ENCODE results near the gene KEL.

The KEL gene

DNA sequence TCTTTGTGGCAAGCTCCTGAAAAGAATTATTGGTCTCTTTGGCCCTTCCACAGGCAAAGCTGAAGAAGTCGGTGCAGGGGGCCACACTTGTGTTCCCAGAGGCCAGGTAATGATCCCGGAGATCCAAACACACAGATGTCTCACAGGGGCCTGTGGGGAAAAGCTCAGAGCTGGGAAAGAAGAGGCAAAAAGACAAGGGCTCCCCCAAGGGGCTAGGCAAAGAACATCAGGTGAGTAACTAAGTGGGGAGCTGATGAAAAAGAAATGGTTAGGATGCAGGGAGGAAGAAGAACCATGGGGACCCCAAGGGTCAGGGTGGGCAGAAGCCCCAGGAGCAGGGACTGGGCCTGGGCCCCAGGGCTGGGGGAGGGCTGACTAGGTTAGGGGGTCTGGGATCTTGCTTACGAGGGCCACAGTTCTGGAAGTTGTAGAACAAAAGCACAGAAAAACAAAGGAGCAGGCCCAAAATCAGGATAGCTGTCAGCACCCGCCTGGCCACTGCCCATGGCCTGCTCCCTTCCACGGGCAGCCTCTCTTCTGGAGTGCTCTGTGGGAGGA is 1.1 kb downstream of the KEL start:
- DNase-seq: peak; percentile 3

- DNase-seq: no peak
Measured at GRCh38 chr7:142959202-142959601, 3.0 kb downstream of the KEL start.

- DNase-seq: no peak
Measured at GRCh38 chr7:142957723-142958122, 4.4 kb downstream of the KEL start.

DNA sequence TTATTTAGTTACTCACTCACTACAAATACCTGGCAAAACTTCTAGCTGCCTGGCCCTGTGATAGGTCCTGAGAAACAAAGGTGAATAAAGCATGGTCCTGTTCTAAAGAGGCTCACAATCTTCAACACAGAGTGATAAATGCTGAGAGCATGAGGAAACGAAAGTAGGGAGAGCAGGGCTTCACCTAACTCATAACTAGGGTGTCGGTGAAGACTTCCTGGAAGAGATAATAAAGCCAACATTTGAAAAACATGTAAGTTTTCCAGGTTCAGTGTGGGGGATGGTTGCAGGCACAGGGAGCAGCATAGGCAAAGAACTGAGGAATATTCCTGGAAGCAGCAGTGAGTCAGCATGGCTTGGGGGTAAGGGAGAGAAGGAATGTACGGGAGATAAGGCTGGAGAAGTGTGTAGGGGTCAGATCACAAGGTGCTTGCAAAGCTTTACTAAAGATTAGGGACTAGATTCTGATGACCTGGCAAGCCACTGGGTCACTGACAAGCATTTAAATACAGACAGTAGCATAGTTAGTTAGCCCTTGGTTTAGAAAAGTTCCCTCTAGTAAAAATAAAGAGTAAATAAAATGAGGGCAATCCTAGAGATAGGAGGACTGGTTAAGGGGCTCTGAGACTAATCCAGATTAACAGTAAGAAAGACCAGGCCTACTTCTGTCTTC is 5.1 kb downstream of the KEL start:
- no peak for DNase-seq

DNA sequence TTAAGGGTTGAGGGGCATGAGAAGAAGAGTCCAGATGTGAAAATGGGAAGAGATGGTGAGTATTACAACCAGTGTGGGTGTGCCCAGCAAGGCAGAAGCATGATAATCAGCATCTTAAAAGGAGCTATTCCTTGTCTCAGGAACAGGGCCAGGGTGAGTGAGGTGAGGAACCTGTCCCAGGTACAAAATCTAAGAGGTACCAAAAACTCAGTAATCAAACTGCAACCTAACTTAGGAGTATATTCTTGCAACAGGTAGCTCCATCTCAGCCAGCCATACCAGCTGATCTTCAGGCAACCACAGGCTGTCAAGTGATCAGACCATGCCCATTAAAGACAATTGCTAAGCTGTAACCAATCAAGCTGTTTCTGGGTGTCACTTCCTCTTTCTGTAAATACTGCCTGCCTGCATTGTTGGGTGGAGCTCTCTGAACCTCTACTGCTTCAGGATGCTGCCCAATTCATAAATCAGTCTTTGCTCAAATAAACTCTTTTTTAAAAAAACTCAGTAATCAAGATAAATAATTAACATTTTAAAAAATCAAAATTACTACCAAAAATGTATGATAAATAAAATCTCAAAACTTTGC is 7.4 kb downstream of the KEL start:
- peak; percentile 4 for DNase-seq

GRCh38 chr7:142950235-142950634 is 11.9 kb downstream of the KEL start:
- DNase-seq: no peak

- DNase-seq: no peak
Measured at GRCh38 chr7:142948603-142949002, 13.6 kb downstream of the KEL start.

- DNase-seq: no peak
Measured at GRCh38 chr7:142945001-142945400, 17.2 kb downstream of the KEL start.

DNA sequence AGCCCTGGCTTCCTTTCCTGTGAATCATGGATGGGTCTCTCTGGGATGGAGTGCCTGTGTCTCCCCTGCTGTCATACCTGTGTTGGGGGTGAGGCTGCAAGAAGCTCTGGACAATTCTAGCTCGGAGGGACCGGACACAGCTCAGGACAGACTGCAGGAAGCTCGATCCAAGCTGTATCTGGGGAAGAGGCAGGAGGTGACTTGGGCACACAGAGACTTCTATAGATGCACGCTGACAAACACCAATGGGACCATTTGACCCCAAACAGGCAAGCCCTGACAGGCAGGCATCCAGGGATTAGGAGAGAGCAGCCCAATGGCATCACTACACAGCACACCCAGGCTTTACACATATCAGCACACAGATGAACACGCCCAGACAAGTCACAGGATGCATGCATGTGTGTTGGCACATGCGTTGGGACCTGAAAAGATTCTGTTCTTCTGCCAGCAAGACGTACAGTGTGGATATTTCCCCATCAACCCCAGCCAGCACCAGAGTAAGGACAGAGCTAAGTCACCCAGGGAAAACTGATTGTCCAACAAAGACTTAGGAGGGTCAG is 18.4 kb downstream of the KEL start:
- no peak for DNase-seq

DNA sequence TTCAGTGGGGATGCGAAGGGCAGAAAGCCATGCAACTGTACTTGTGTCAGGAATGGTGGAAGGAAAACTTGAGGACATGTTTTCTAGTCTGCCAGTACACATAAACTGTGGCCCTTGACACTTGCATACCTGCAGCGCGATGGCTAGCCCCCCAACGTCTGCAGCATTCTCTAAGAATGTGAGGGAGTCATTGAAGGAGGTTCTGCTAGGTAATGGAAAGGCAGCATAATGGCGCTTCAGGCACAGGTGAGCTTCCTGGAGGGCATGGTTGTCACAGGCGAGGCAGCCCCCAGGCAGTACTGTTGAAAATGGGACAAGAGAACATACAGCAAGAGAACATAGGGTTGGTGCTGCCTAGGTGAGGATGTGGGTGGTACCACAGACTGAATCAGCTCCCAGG is 19.4 kb downstream of the KEL start:
- no peak for DNase-seq

DNA sequence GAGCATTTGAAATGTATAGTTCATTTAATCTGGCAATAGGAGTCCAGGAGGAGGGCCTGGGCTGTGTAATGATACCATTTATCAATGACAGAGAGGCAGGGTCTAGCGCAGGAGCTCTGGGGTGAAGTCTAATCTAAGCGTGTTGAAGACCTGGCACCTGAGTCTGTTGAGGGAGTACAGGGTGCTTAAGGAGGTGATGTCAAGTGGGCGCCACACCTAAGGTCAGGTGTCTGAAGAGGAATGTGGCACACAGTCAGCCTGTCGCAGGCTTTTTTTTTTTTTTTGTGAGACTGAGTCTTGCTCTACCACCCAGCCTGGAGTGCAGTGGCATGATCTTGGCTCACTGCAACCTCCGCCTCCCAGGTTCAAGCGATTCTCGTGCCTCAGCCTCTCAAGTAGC is 20.6 kb downstream of the KEL start:
- no peak for DNase-seq

GRCh38 chr7:142940966-142941535 is 21.1 kb downstream of the KEL start:
- no peak for DNase-seq

DNA sequence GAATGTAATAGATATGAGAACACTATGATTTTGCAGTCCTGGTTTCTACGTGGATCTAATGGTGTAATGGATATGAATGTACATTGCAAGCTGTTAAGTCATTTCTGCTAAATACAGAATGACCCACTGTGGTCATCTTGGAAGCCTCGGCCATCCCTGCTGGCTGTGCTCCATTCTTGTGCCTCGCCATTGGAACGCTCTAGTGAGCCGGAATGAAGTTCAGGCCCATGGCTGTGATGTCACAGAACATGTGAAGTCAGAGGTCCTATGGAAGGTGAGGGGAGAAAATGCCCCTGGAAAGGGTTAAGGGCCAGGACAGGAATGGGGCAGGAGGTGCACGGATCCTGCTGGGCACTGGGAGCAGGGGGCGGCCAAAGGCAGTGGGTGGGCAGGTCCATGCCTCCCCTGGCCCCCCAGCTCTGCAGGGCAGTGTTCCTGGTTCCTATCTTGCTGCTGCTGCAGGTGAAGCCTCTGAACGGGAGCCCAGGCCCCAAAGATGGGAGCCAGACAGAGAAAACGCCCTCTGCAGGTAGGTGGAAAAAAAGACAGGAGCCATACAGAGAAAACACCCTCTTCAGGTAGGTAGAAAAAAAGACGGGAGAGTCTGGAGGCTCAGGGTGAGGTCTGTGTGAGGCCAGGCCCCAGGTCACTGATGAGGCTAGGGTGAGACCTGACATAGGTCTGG is 22.8 kb downstream of the KEL start, which contains the start of gene LLCFC1:
Gene LLCFC1, plus strand, starts transcription at position 259 of the 685 bp plus-strand sequence. Its CDS starts 138 bp downstream, at position 397.
- peak; percentile 18 for DNase-seq

GRCh38 chr7:142938611-142939010 is 23.6 kb downstream of the KEL start:
- no peak for DNase-seq

GRCh38 chr7:142935941-142936565 is 26.1 kb downstream of the KEL start:
- DNase-seq: no peak

- no peak for DNase-seq
Measured at GRCh38 chr7:142934056-142934455, 28.1 kb downstream of the KEL start.

- no peak for DNase-seq
Measured at GRCh38 chr7:142933624-142934023, 28.5 kb downstream of the KEL start, which contains the start of gene TRPV5. Gene TRPV5, minus strand, starts transcription at chr7:142933746. Its CDS starts 287 bp downstream, at chr7:142933459.

- DNase-seq: no peak
Measured at GRCh38 chr7:142933092-142933475, 29.1 kb downstream of the KEL start.

DNA sequence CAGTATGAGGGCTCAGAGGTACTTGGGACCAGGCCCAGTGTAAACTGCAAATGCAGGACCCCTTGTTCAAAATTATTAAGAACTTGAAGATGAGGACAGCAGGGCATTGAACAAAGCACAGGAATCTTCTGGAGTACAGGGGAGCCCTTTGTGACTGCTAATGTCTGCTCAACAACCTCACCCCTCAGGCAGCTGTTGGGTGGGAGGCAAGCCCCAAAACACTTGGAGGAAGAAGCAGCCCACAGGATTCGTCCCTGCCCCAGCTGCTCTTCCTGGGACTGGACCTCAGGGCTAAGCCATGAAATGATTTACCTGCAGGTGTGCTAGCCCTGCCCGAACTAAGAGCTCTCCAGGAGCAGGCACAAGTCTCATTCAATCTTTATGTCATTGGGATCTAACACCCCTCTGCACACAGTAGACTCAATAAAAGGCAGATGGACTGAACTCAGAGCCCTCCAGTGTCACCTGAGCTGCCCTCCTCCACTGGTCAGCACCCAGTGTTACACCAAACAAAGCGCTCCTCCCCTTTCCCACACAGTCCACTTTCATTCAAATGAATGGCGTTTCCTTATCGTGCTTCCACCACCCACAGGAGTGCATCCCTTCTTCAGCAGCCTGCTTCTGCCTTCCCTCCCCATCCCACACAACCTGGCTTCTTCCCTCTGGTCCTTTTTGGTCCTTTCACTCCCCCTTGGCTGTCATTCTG is 29.6 kb downstream of the KEL start:
- no peak for DNase-seq

DNA sequence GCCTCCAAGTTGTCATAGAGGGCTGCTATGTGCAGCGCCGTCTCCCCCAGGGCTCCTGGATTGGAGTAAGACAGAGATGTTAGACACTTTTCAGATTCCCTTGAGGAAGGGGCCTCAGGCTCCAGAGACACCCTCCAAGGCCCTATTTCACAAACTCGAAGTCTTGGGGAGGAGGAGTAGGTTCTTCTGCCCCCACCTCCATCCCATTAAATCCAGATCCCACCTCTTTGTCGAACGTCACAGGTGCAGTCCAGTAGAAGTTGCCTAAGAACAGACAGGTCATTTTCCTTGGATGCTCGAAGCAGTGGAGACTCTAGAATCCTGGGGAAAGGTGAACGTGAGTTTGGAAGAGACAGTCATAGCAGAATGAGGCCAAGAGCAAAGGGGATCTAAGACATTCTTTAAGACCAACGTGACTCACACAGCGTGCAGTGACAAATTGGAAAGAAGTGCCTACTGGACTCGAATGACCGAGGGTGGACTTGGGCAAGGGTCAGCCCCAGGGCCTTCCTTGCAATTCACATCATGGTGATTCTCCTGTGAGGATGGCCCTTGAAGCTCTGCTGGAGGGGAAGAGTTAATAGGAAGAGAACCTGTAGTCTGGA is 31.9 kb downstream of the KEL start:
- DNase-seq: no peak

- DNase-seq: no peak
Measured at GRCh38 chr7:142927949-142928348, 34.2 kb downstream of the KEL start.

Measured in NCI-H69 (cell line).